Measurements from ENCODE around the gene BCL7A. TPM values are rescaled to one million over a fixed set of nuclear protein-coding genes. Genes with fewer than 3 reads are reported as not detected.

Gene BCL7A
- polyA plus RNA-seq, 1 experiment = 3.4 TPM

DNA sequence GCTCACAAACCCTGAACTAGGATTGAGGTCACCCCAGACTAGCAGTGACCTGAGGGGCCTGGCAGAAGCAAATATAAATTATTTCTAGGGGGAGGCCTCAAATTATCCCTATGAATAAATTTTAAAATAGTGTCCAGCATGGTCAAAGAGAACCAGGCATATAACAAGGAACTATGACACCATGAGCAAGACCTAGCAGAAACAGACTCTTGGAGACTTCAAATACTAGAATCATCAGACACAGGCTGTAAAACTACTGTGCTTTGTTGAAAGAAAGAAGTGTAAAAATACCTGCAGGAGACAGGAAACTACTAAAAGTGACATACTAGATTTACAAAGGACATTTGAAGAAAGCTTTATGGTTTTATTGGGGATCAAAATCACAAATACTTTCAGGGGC is 3.2 kb upstream of the BCL7A start:
- H3K36me3 ChIP-seq (ENCODE audit: control insufficient read depth, insufficient read depth, low read length) = no peaks in the 10 kb centered on the region
- H3K4me3 ChIP-seq (ENCODE audit: low read depth, low read length) = no peak overlapping the region
- no peak for DNase-seq (ENCODE audit: low read depth)
- POLR2A ChIA-PET = interaction anchor here (0.6 kb wide), 1 partner anchor 290 kb away, joined by 3 read pairs; no protein-coding TSS in a partner anchor
- no peaks in the 10 kb centered on the region for H3K27me3 ChIP-seq (ENCODE audit: control insufficient read depth, insufficient read depth, low read length)
- CTCF ChIA-PET = interaction anchor here (1.0 to 1.1 kb wide), 2 partner anchors 11 to 16 kb away, joined by 3 read pairs; no protein-coding TSS in a partner anchor
- TF ChIP-seq, protein P1, sequence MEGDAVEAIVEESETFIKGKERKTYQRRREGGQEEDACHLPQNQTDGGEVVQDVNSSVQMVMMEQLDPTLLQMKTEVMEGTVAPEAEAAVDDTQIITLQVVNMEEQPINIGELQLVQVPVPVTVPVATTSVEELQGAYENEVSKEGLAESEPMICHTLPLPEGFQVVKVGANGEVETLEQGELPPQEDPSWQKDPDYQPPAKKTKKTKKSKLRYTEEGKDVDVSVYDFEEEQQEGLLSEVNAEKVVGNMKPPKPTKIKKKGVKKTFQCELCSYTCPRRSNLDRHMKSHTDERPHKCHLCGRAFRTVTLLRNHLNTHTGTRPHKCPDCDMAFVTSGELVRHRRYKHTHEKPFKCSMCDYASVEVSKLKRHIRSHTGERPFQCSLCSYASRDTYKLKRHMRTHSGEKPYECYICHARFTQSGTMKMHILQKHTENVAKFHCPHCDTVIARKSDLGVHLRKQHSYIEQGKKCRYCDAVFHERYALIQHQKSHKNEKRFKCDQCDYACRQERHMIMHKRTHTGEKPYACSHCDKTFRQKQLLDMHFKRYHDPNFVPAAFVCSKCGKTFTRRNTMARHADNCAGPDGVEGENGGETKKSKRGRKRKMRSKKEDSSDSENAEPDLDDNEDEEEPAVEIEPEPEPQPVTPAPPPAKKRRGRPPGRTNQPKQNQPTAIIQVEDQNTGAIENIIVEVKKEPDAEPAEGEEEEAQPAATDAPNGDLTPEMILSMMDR (IDR thresholded peaks at IDR 0.05; ENCODE audit: insufficient read depth, low read depth, low read length) = no peak

- TF ChIP-seq, protein P1 (IDR thresholded peaks at IDR 0.05; ENCODE audit: insufficient read depth, low read depth, low read length) = no peak
- POLR2A ChIA-PET = interaction anchor here (0.6 kb wide), 1 partner anchor 290 kb away, joined by 3 read pairs; no protein-coding TSS in a partner anchor
- H3K27me3 ChIP-seq (ENCODE audit: control insufficient read depth, insufficient read depth, low read length) = no peaks in the 10 kb centered on the region
- no peak for DNase-seq (ENCODE audit: low read depth)
- no peak overlapping the region for H3K4me3 ChIP-seq (ENCODE audit: low read depth, low read length)
- CTCF ChIA-PET = interaction anchor here (1.0 to 1.1 kb wide), 2 partner anchors 12 to 16 kb away, joined by 3 read pairs; no protein-coding TSS in a partner anchor
- H3K36me3 ChIP-seq (ENCODE audit: control insufficient read depth, insufficient read depth, low read length) = no peaks in the 10 kb centered on the region
Observed at GRCh38 chr12:122018937-122019336, 2.7 kb upstream of the BCL7A start.

GRCh38 chr12:122020795-122021192 is 890 bp upstream of the BCL7A start:
- ChIA-PET CTCF (interaction anchor here (1.0 to 1.5 kb wide), 2 partner anchors 14 to 226 kb away, joined by 3 to 4 read pairs; no protein-coding TSS in a partner anchor), POLR2A (no interaction called here)
- no peaks in the 10 kb centered on the region for H3K36me3 ChIP-seq (ENCODE audit: control insufficient read depth, insufficient read depth, low read length)
- TF ChIP-seq, protein P1 (IDR thresholded peaks at IDR 0.05; ENCODE audit: insufficient read depth, low read depth, low read length) = no peak
- no peaks in the 10 kb centered on the region for H3K27me3 ChIP-seq (ENCODE audit: control insufficient read depth, insufficient read depth, low read length)
- DNase-seq (ENCODE audit: low read depth) = no peak
- H3K4me3 ChIP-seq (ENCODE audit: low read depth, low read length) = no peak overlapping the region

DNA sequence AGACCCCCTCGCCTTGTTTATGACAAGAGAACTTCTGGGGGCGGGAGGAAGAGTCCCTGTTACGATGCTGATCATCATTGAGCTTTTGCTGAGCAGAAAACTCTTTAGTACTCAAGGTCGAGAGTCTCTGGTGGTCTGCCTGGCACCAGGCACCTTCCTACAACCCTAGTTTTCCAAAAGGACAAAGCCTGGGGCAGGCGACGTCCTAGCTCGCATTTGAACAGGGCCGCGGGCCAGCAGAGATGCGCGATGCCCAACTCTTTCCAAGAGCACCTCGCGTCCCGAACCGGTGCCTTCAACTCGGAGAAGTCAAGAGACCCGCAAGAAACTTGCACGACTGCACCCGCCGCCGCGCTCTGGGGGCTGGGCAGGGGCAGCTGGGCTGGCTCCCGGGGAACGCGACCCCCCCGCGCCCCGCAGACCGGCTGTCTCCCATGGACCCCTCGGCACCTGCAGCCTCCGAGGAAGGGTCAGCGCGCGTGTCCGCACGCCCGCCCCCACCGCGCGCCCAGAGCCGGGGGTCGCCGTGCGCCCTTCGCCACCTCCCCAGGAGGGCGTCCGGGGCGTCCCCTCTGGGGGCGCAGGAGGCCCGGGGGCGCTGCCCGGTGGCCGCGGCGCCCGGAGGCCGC is 377 bp upstream of the BCL7A start:
- TF ChIP-seq, protein P1 (IDR thresholded peaks at IDR 0.05; ENCODE audit: insufficient read depth, low read depth, low read length) = no peak
- ChIA-PET CTCF (interaction anchor here (0.8 to 1.5 kb wide), 3 partner anchors 14 to 227 kb away, joined by 3 to 4 read pairs (median 4); no protein-coding TSS in a partner anchor), POLR2A (no interaction called here)
- Histone ChIP-seq H3K4me3 (ENCODE audit: low read depth, low read length) (peak overlapping the region; percentile 55), H3K27me3 (ENCODE audit: control insufficient read depth, insufficient read depth, low read length) (no peaks in the 10 kb centered on the region), H3K36me3 (ENCODE audit: control insufficient read depth, insufficient read depth, low read length) (no peaks in the 10 kb centered on the region)
- no peak for DNase-seq (ENCODE audit: low read depth)

DNA sequence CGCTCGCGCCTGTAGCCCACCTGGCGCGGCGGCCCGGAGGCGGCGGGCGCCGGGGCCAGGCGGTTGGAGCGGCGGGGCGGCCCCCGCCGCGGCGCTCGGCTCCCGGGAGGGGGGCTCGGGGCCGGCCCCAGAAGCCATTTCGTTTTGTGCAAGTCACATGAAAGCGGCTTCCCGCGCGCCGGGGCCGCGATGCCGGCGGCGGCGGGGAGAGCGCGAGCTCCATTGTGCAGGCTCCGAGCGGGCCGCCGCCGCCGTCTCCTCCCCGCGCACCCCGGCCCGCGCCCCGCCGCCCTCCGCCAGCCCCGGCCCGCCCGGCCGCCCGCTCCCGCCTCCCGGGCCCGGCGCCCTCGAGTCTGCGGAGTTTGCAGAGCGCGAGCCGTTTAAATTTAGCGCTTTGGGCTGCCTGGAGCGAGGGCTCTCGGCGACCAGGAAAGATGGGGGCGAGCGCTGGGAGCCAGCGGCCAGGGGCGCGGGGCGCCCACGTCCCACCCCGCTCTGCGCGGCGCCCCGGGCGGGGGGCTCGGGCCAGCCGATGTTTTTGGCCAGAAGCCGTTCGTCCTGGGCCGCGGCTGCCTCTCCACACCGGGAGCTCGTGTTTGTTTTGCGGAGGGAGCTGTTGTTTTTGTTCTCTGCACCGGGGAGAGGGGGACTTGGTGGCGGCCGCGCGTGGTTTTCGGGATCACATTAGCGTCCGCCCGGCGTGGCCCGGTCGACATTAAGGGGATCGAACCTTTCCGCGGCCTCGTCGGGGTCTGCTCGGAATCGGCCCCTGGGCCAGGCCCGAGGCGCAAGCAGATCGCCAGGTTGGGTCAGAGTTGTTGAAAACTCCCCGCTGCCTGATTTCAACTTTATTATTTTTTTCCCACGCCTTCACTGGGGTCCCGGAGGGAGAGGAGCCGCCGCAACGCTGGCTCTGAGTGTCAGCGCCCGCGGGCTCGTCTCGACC is 982 bp downstream of the BCL7A start:
- TF ChIP-seq, protein P1 (IDR thresholded peaks at IDR 0.05; ENCODE audit: insufficient read depth, low read depth, low read length) = no peak
- Histone ChIP-seq H3K4me3 (ENCODE audit: low read depth, low read length) (peak overlapping the region; percentile 55), H3K36me3 (ENCODE audit: control insufficient read depth, insufficient read depth, low read length) (no peaks in the 10 kb centered on the region), H3K27me3 (ENCODE audit: control insufficient read depth, insufficient read depth, low read length) (no peaks in the 10 kb centered on the region)
- DNase-seq (ENCODE audit: low read depth) = no peak
- ChIA-PET POLR2A (no interaction called here), CTCF (interaction anchor here (0.9 to 1.5 kb wide), 5 partner anchors 17 to 106 kb away, joined by 3 to 6 read pairs (median 3); partner anchors contain the start of gene CFAP251)
